ENCODE data around the gene PARD3.

The PARD3 gene

GRCh38 chr10:34125702-34126101, 689.4 kb downstream of the PARD3 start:
- no peaks in the 10 kb centered on the region for H3K9me3 ChIP-seq (ENCODE audit: control extremely low read depth in 1 of 5, control insufficient read depth in 4 of 5, insufficient read depth in 2 of 5, low read depth in 1 of 5, low read length in 4 of 5)
- ChIA-PET CTCF (interaction anchor here (1.0 kb wide), 1 partner anchor 10 kb away, joined by 3 read pairs; no protein-coding TSS in a partner anchor), POLR2A (no interaction called here)
- no peak for DNase-seq
- WGBS (ENCODE audit: insufficient coverage): 76% methylated on average over 4 of the region's 5 CpGs
- H3K4me3 ChIP-seq (ENCODE audit: control insufficient read depth in 1 of 7, extremely low read depth in 1 of 7, insufficient read depth in 4 of 7, low read depth in 2 of 7, low read length in 6 of 7): no peak overlapping the region
- no peaks in the 10 kb centered on the region for H3K27me3 ChIP-seq (replicated peaks in 2 of 5; ENCODE audit: control insufficient read depth in 4 of 5, insufficient read depth in 5 of 5, low read length in 4 of 5)
- no peak overlapping the region for H3K27ac ChIP-seq (ENCODE audit: insufficient read depth in 1 of 2, low read depth in 1 of 2, low read length in 2 of 2, poor library complexity in 1 of 2, severe bottlenecking in 2 of 2)
- no peaks in the 10 kb centered on the region for H3K36me3 ChIP-seq (ENCODE audit: control insufficient read depth in 4 of 4, insufficient read depth in 4 of 4, low read length in 3 of 4)
- peaks cover 13 to 17% (median 14%) of the 10 kb centered on the region in 4 experiments for H3K4me1 ChIP-seq (ENCODE audit: control extremely low read depth in 1 of 4, control insufficient read depth in 4 of 4, insufficient read depth in 4 of 4, low read length in 3 of 4)

DNA sequence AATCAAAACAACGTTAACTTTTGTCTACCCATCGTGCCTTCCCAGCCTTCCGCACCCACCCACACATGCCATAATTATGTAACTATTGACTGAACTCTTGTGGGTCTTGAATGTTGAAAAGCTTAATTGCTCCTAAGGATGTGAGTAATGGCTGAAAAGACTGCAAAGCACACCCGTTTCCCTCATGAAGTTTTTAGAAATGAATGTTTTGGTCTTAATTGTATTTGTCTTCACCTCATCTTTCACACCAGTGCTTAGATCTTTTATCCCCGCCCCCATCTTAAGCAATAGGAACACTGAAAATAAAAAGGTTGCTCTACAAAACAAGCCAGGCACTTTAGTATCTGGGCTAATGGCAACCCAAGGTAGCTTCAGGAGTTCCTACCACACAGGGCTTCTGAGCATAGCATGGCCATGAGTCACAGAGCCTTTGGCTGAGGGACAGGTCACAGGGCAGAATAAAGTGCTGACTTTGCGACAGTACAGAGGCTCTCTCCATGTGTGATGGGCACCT, 690.5 kb downstream of the PARD3 start:
- no peak overlapping the region for H3K4me3 ChIP-seq (ENCODE audit: control insufficient read depth in 1 of 7, extremely low read depth in 1 of 7, insufficient read depth in 4 of 7, low read depth in 2 of 7, low read length in 6 of 7)
- WGBS (ENCODE audit: insufficient coverage): 100% methylated on average over 1 of the region's 6 CpGs
- no peaks in the 10 kb centered on the region for H3K27me3 ChIP-seq (replicated peaks in 2 of 5; ENCODE audit: control insufficient read depth in 4 of 5, insufficient read depth in 5 of 5, low read length in 4 of 5)
- no peaks in the 10 kb centered on the region for H3K36me3 ChIP-seq (ENCODE audit: control insufficient read depth in 4 of 4, insufficient read depth in 4 of 4, low read length in 3 of 4)
- ChIA-PET CTCF (no interaction called here), POLR2A (no interaction called here)
- no peak overlapping the region for H3K27ac ChIP-seq (ENCODE audit: insufficient read depth in 1 of 2, low read depth in 1 of 2, low read length in 2 of 2, poor library complexity in 1 of 2, severe bottlenecking in 2 of 2)
- DNase-seq: no peak
- peaks cover 13 to 17% (median 14%) of the 10 kb centered on the region in 4 experiments for H3K4me1 ChIP-seq (ENCODE audit: control extremely low read depth in 1 of 4, control insufficient read depth in 4 of 4, insufficient read depth in 4 of 4, low read length in 3 of 4)
- H3K9me3 ChIP-seq (ENCODE audit: control extremely low read depth in 1 of 5, control insufficient read depth in 4 of 5, insufficient read depth in 2 of 5, low read depth in 1 of 5, low read length in 4 of 5): no peaks in the 10 kb centered on the region

GRCh38 chr10:34121781-34122622, 693.1 kb downstream of the PARD3 start:
- peak in 2 of 3 donors; percentile 28 to 43 for DNase-seq
- Histone ChIP-seq H3K4me1 (ENCODE audit: control extremely low read depth in 1 of 4, control insufficient read depth in 4 of 4, insufficient read depth in 4 of 4, low read length in 3 of 4) (peaks cover 13 to 17% (median 14%) of the 10 kb centered on the region in 4 experiments), H3K4me3 (ENCODE audit: control insufficient read depth in 1 of 7, extremely low read depth in 1 of 7, insufficient read depth in 4 of 7, low read depth in 2 of 7, low read length in 6 of 7) (peak overlapping the region in 2 of 7 experiments; percentile 20 to 46), H3K9me3 (ENCODE audit: control extremely low read depth in 1 of 5, control insufficient read depth in 4 of 5, insufficient read depth in 2 of 5, low read depth in 1 of 5, low read length in 4 of 5) (no peaks in the 10 kb centered on the region), H3K27me3 (replicated peaks in 2 of 5; ENCODE audit: control insufficient read depth in 4 of 5, insufficient read depth in 5 of 5, low read length in 4 of 5) (no peaks in the 10 kb centered on the region), H3K27ac (ENCODE audit: insufficient read depth in 1 of 2, low read depth in 1 of 2, low read length in 2 of 2, poor library complexity in 1 of 2, severe bottlenecking in 2 of 2) (peak overlapping the region in 1 of 2 experiments; percentile 56), H3K36me3 (ENCODE audit: control insufficient read depth in 4 of 4, insufficient read depth in 4 of 4, low read length in 3 of 4) (no peaks in the 10 kb centered on the region)
- POLR2A ChIA-PET: interaction anchor here (0.6 kb wide), 1 partner anchor 787 kb away, joined by 3 read pairs; no protein-coding TSS in a partner anchor
- CTCF ChIA-PET: no interaction called here
- WGBS (ENCODE audit: insufficient coverage): 44% methylated on average over 5 of the region's 7 CpGs

DNA sequence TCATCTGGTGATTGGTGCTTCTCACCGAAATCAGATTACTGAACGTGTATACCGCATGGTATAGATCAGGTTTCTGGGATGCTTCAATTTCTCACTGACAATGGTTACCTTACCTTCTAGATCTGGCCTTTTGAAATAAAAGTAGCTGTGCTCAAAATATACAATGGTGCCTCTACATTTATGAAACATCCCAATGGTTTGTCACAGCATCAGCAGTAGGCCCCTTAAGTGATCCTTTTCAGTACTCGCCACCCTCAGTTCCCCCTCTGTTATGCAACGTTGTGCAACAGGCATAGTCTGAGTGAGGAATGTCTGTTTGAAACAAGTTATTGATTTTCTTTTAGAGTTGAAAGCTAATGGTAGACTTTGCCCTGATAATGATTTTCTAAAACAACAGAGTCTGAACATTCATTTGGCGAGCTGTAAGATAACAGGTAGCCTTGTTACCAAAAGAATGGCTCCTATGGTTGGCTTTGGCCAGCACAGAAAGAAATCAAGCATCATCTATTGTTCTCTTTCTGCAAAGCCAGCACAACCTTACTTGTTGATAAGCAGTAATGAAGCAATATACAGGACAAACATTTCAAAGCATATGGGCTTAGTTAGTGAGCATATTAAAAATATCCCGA, 693.9 kb downstream of the PARD3 start:
- no peaks in the 10 kb centered on the region for H3K27me3 ChIP-seq (replicated peaks in 2 of 5; ENCODE audit: control insufficient read depth in 4 of 5, insufficient read depth in 5 of 5, low read length in 4 of 5)
- ChIA-PET CTCF (no interaction called here), POLR2A (no interaction called here)
- DNase-seq: no peak
- H3K27ac ChIP-seq (ENCODE audit: insufficient read depth in 1 of 2, low read depth in 1 of 2, low read length in 2 of 2, poor library complexity in 1 of 2, severe bottlenecking in 2 of 2): no peak overlapping the region
- H3K4me3 ChIP-seq (ENCODE audit: control insufficient read depth in 1 of 7, extremely low read depth in 1 of 7, insufficient read depth in 4 of 7, low read depth in 2 of 7, low read length in 6 of 7): no peak overlapping the region
- WGBS (ENCODE audit: insufficient coverage): 100% methylated on average over 5 of the region's 7 CpGs
- no peaks in the 10 kb centered on the region for H3K36me3 ChIP-seq (ENCODE audit: control insufficient read depth in 4 of 4, insufficient read depth in 4 of 4, low read length in 3 of 4)
- peaks cover 13 to 17% (median 14%) of the 10 kb centered on the region in 4 experiments for H3K4me1 ChIP-seq (ENCODE audit: control extremely low read depth in 1 of 4, control insufficient read depth in 4 of 4, insufficient read depth in 4 of 4, low read length in 3 of 4)
- no peaks in the 10 kb centered on the region for H3K9me3 ChIP-seq (ENCODE audit: control extremely low read depth in 1 of 5, control insufficient read depth in 4 of 5, insufficient read depth in 2 of 5, low read depth in 1 of 5, low read length in 4 of 5)

- 84% methylated on average over 23 of the region's 25 CpGs for WGBS (ENCODE audit: insufficient coverage)
These were observed 695.6 kb downstream of the PARD3 start for GRCh38 chr10:34119456-34119855.

DNA sequence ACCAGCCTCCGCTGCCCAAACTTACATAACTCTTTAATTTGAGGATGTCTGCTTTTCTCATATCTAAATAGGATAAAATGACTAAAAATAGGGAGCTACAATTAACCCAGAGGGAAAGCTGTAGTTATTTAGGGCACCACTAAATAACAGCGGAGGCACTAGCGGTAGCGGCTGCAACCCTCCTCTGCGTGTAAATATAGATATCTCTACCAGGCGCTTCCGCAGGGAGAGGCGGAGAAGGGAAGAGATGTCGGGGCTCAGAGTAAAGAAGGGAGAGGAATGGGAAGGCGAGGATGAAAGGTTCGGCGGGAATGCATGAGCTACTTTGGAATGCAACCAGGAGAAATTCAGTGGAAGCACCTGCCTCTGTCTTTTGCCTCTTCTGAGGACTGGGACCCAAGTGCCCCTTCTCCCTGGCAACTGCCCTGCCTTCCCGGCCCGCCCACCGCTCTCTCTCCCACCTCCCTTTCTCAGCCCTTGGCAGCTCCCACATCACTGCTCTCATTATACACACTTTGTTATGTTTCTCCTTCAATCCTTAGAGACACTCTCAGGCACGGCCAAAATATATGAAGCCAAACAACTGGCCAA, 698.3 kb downstream of the PARD3 start:
- H3K4me1 ChIP-seq (ENCODE audit: control extremely low read depth in 1 of 4, control insufficient read depth in 4 of 4, insufficient read depth in 4 of 4, low read length in 3 of 4): peaks cover 5 to 7% (median 6%) of the 10 kb centered on the region in 4 experiments
- H3K36me3 ChIP-seq (ENCODE audit: control insufficient read depth in 4 of 4, insufficient read depth in 4 of 4, low read length in 3 of 4): no peaks in the 10 kb centered on the region
- ChIA-PET CTCF (no interaction called here), POLR2A (no interaction called here)
- no peak for DNase-seq
- H3K27ac ChIP-seq (ENCODE audit: insufficient read depth in 1 of 2, low read depth in 1 of 2, low read length in 2 of 2, poor library complexity in 1 of 2, severe bottlenecking in 2 of 2): no peak overlapping the region
- no peaks in the 10 kb centered on the region for H3K27me3 ChIP-seq (replicated peaks in 2 of 5; ENCODE audit: control insufficient read depth in 4 of 5, insufficient read depth in 5 of 5, low read length in 4 of 5)
- peaks cover 0 to 1% (median 0%) of the 10 kb centered on the region in 5 experiments for H3K9me3 ChIP-seq (ENCODE audit: control extremely low read depth in 1 of 5, control insufficient read depth in 4 of 5, insufficient read depth in 2 of 5, low read depth in 1 of 5, low read length in 4 of 5)
- H3K4me3 ChIP-seq (ENCODE audit: control insufficient read depth in 1 of 7, extremely low read depth in 1 of 7, insufficient read depth in 4 of 7, low read depth in 2 of 7, low read length in 6 of 7): no peak overlapping the region
- WGBS (ENCODE audit: insufficient coverage): 94% methylated on average over 15 of the region's 16 CpGs

More at GRCh38 chr10:34119456-34119855, 695.6 kb downstream of the PARD3 start:
- CTCF ChIA-PET: no interaction called here
- Histone ChIP-seq H3K36me3 (ENCODE audit: control insufficient read depth in 4 of 4, insufficient read depth in 4 of 4, low read length in 3 of 4) (no peaks in the 10 kb centered on the region), H3K27me3 (replicated peaks in 2 of 5; ENCODE audit: control insufficient read depth in 4 of 5, insufficient read depth in 5 of 5, low read length in 4 of 5) (no peaks in the 10 kb centered on the region), H3K4me3 (ENCODE audit: control insufficient read depth in 1 of 7, extremely low read depth in 1 of 7, insufficient read depth in 4 of 7, low read depth in 2 of 7, low read length in 6 of 7) (no peak overlapping the region), H3K4me1 (ENCODE audit: control extremely low read depth in 1 of 4, control insufficient read depth in 4 of 4, insufficient read depth in 4 of 4, low read length in 3 of 4) (peaks cover 13 to 17% (median 14%) of the 10 kb centered on the region in 4 experiments), H3K27ac (ENCODE audit: insufficient read depth in 1 of 2, low read depth in 1 of 2, low read length in 2 of 2, poor library complexity in 1 of 2, severe bottlenecking in 2 of 2) (no peak overlapping the region), H3K9me3 (ENCODE audit: control extremely low read depth in 1 of 5, control insufficient read depth in 4 of 5, insufficient read depth in 2 of 5, low read depth in 1 of 5, low read length in 4 of 5) (no peaks in the 10 kb centered on the region)
- no peak for DNase-seq
- POLR2A ChIA-PET: no interaction called here
